Stimulated activated CD8-positive, alpha-beta memory T cell treated with anti-CD3 and anti-CD28 coated beads, Interleukin-4, amount 100 ng/mL, for 1 hour (primary cell): Measurements from ENCODE around the gene AGFG1.
"Not testable (repeated sequence)": the region's sequence is repeated elsewhere in the genome, so short reads cannot be mapped to it uniquely, and the experiment has no call there.

ENCODE experiments used
- DNase-seq, 2 donors: peaks; one replicate each; pipeline ENCODE4 v3.0.0-alpha.2; 2020; ENCODE audit warnings: low read depth in 2 of 2, low spot score in 1 of 2

AGFG1 gene

DNA sequence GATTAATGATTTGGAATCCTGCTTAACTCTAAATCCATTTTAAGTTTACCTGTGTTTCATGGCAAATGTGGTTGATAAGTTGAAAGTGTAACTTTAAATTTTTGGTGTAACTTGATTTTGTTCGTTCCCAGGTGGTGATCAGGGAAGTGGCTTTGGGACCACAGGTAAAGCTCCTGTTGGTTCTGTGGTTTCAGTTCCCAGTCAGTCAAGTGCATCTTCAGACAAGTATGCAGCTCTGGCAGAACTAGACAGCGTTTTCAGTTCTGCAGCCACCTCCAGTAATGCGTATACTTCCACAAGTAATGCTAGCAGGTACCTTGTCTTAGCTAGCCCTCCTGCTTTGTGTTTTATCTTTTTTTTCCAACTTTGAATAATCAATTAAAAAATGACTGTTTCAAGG is 62.8 kb downstream of the AGFG1 start:
- DNase-seq = no peak

DNA sequence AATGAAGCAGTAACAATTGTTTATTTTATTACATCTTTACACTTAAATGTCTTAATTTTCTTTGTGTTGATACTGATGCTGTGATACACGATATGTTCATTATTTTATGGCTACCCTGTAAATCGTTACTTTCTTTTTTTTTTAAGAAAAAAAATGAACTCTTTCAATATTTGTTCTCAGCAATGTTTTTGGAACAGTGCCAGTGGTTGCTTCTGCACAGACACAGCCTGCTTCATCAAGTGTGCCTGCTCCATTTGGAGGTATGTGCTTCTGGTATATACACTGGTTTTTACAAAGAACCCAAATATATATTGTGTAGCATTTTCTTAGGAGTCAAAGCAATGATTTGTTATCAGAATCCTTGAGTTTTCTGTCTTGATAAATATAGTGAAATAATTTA is 64.5 kb downstream of the AGFG1 start:
- DNase-seq = no peak

DNA sequence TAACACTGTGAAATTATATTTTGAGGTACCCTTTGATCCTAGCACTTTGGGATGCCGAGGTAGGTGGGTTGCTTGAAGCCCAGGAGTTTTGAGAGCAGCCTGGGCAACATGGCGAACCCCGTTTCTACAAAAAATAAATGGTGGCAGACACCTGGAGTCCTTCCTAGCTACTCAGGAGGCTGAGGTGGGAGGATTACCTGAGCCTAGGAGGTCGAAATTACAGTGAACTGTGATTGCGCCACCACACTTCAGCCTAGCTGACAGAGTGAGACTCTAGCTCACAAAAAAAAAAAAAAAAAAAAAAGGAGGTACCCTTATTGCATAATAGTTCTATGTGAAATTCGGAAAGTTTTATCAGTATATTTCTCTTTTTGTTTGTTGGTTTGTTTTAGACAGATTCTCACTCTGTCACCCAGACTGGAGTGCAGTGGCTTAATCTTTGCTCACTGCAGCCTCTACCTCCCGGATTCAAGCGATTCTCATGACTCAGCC is 67.6 kb downstream of the AGFG1 start:
- no peak for DNase-seq

DNA sequence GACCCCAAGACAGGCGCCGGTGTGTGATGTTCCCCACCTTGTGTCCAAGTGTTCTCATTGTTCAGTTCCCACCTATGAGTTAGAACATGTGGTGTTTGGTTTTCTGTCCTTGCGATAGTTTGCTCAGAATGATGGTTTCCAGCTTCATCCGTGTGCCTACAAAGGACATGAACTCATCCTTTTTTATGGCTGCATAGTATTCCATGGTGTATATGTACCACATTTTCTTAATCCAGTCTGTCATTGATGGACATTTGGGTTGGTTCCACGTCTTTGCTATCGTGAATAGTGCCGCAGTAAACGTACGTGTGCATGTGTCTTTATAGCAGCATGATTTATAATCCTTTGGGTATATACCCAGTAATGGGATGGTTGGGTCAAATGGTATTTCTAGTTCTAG is 68.4 kb downstream of the AGFG1 start:
- not testable (repeated sequence) for DNase-seq

DNA sequence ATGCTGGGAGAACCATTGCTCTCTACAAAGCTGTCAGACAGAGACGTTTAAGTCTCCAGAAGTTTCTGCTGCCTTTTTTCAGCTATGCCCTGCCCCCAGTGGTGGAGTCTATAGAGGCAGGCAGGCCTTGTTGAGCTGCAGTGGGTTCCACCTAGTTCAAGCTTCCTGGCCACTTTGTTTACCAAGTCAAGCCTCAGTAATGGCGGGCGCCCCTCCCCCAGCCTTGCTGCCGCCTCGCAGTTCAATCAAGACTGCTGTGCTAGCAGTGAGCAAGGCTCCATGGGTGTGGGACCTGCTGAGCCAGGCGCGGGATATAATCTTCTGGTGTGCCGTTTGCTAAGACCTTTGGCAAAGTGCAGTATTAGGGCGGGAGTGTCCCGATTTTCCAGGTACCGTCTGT is 74.0 kb downstream of the AGFG1 start:
- DNase-seq = no peak

DNA sequence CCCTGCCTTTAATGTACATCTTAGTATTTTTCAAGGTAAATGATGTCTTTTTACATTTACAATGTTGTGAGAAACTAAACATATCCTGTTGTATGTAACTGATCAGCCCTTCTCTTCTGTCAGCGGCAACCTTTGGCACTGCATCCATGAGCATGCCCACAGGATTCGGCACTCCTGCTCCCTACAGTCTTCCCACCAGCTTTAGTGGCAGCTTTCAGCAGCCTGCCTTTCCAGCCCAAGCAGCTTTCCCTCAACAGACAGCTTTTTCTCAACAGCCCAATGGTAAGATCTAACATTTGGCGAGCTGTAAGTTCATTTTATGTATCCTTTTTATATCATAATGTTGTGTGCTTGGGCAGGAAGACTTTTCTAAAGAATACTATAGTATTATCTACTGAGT is 79.9 kb downstream of the AGFG1 start:
- DNase-seq = no peak

DNA sequence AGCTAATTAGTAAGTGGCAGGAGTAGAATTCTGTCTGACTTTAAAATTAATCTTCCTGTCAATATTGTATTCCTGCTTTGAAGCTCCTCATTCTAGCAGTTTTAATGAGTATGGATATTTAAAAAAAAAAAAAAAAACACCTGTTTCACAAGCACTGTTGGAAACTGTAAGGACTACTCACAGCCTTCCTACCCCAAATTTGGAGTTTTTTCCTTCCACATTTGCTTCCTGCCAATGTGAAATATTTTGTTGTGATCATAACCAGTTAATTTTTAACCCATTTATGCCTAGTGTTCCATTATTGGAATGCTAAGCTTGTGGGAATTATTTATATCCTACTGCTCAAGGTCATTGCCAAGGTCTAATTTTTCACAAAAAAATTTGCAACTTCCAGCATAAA is 90.6 kb downstream of the AGFG1 start:
- DNase-seq = no peak

DNA sequence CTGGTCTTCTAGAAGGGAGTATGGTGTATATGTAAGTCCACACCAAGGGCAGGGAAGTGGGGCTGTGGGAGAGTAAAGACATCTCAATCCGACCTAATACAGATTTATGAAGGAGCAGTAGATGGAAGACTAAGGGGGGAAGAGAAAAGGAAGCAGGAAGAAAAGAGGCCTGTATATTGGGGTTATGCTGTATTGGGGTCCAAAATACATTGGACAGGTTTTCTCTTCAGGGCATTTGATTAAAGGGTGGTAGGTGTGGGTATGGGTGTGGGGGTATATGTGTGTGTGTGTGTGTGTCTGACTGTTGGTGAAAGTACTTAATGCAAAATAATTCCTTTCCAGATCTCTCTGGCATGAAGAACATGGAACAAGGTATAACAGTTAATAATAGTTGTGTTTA is 93.1 kb downstream of the AGFG1 start:
- no peak for DNase-seq

DNA sequence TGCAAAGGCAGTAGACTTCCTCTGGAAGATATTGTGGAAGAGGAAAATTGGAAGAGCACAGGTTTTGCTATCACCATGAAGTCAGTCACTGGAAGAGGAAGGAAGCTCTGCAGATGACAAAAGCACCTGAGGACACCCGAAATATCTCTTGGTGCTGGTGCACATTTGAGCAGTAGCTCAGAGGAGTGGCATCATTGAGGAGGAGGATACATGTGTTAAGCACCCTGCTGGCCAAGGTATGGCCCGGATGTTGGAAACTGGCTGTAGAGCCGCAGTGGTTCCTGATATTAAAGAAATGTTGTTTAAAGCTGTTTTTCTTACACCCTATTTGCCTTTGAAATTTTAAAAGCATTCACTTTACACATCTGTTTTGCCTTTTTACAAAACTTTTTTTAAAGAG is 94.1 kb downstream of the AGFG1 start:
- no peak for DNase-seq

DNA sequence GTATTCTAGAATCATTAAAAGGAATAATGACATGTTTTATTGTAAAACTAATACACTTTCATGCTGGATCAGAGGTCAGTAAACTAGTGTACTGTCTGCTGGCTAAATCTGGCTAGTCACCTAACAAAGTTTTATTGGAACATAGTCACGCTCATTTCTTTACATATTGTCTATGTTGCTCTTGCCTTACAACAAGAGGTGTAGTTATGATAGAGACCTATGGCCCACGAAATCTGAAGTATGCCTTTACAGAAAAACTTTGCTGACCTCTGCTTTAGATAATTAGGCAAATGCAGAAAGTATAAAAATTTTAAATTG is 96.9 kb downstream of the AGFG1 start:
- no peak for DNase-seq

DNA sequence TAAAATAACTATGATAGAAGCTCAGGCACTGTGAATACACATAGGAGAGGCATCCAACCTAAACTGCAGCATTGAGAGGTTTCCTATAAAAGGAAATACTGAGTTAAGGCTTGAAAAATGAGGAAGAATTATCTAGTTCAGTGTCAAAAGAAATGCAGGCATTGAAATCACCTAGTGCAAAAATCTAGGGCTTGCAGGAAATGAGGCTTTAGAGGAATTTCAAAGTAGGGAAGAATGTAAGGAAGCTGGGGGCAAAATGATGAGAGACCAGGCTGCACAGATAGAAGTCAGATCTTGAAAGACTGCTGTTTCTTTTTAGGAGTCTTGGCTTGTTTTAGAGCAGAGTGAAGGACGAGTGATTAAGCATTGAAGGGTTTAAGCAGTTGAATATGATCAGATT is 98.7 kb downstream of the AGFG1 start:
- no peak for DNase-seq

DNA sequence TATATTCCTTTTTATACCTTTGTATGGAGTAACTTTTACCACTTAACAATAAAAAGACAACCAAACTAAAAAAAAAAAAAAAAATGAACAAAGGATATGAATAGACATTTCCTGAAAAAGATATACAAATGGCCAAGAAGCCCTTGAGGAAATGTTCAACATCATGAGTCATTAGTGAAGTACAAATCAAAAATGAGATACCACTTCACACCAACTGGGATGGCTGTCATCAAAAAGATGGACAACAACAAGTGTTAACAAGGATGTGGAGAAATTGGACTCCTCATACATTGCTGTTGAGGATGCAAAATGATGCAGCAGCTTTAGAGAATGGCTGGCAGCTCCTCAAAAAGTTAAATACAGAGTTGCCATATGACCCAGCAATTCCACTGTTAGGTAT is 104.2 kb downstream of the AGFG1 start:
- DNase-seq = no peak

DNA sequence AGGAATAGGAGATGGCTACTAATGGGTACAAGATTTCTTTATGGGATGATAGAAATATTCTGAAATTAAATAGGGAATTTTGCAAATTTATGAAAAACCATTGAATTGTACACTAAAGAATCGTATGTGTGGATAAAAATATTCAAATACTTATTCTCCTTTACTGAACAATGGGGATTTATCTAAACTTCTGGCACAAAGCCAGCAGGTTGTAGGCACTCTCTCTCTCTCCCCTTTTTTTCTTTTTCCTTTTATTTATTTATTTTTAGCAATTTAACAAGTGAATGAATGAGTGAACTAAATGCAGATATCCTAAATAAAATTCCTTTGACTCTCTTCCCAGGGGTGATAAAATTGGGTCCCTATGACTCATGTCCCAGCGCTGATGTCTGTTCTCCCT is 104.9 kb downstream of the AGFG1 start:
- no peak for DNase-seq

DNA sequence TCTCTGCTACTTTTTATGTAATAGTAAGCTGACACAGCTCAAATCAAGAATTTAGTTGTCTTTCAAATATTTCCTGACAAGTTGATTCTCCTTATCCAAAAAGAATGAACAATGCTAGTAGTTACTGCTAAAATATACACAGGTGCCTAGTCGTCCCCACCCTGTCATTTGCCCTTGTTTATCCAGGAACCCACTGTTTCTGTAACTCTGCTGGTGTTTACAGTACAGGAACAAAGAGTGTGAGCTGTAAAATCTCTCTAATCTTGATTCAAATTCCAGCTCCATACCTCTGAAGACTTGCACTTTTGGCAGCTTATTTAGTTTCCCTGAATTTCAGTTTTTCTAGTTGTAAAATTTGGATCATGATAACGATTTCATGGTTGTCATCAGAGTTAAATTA is 105.6 kb downstream of the AGFG1 start:
- DNase-seq = no peak

DNA sequence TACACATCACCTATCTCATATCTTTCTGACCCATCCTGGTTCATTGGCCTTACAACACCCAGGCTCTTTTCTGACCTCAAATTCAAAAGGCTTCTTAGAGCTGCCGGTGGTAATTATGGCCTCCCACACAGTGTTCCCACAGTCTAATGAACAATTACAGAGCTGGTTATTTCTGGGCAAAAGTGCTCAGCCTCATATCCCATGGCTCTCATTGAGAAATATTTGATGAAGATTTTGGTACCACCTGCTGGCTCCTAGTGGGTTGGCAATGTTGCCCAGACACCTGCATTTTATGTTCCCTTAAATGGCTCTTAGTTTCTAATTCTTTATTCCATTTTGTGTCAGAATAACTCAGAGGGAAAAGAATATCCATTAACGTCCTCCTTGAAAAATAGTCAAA is 106.7 kb downstream of the AGFG1 start:
- DNase-seq = no peak

DNA sequence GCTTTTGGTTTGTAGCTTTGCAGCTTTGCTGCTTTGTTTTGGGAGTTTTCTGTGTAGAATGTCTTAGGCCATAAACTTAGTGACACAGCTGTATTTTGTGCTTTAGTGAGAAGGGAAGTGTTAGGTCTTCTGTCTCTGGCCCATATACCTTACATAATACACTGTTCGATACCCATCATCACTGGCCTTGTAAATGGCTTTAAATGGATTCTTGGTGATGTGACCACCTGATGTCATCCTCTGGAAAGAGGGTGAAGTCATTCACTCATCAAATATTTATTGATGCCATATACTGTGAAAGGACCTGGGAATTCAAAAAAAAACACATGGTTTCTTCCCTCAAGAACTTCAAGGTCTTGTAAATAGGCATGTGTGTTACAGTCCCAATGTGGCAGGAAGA is 107.8 kb downstream of the AGFG1 start:
- no peak for DNase-seq

DNA sequence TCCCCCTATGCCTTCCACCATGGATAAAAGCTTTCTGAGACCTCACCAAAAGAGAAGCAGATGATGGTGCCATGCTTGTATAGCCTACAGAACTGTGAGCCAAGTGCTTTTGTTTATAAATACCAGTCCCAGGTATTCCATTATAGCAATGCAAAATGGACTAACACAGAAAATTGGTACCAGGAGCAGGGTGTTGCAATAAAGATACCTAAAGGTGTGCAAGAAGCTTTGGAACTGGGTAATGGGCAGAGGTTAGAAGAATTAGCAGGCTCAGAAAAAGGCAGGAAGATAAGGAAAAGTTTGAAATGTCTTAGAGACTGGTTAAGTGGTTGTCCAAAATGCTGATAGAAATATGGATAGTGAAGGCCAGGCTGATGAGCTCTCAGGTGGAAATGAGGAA is 110.4 kb downstream of the AGFG1 start:
- DNase-seq = no peak

DNA sequence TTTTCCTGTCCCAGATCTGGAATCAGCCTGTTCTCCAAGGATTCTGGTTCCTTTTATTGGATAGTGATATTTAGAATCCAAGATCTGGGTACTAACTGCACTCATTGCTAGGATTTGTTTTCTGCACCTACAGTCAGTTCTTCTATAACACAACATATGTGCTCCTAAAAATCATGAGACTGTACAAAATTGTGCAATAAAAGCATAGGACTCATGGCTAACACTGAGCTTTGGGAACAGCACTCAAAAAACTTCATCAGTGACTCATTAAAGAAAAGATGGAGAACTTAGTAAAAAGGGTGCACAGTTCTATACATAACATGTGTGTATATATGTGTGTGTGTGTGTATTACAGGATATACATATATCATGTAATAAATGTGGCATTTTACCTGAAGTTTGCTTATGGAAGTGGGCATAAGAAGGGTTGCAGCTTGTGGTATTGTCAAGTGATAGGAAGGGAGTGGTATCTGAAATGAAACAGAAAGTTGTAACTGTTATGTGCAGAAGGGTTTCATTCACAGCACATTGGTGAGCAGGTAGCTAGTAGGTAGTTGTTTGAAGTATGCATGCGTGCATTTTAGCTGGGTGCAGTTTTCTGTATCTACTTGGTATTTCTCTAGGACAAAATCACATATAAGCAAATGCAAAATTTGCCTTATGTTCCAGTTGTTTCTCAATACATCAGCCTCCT is 120.9 kb downstream of the AGFG1 start:
- DNase-seq = no peak

DNA sequence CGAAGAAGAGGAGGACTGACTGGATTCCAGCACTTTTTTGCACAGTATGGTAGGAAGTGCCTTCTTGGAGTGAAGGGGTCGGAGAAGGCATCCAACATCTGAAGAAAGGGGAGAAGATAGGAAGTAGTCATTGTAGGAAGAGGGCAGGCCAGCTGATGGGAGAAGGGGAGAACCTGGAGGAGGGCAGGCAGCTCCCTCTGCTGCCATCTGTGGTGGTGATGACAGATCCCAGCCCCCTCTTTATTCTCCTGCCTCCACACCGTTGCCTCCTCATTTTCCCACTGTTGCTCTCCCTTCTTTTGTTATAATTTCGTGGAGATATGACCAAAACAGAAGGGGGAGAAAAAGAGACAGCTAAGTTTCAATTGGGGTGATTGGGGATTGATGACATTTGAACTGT is 123.8 kb downstream of the AGFG1 start:
- DNase-seq = no peak

DNA sequence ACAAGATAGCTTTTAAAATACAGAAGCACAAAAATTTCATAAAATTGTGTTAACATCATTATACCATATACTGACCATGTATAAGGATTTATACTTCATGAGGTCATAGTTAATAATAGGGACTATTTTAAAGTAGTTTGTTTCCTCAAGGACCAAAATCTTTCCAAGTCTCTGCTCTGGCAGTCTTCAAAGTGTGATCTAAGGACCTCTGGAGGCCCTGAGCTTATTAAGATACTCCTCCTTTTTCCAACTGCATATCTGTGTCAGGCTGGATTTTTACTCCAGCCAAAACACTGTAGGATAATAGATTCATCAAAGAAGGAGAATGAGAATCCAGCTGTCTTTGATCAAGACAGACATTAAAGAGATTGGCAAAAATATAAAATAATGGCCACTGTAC is 125.1 kb downstream of the AGFG1 start:
- no peak for DNase-seq

DNA sequence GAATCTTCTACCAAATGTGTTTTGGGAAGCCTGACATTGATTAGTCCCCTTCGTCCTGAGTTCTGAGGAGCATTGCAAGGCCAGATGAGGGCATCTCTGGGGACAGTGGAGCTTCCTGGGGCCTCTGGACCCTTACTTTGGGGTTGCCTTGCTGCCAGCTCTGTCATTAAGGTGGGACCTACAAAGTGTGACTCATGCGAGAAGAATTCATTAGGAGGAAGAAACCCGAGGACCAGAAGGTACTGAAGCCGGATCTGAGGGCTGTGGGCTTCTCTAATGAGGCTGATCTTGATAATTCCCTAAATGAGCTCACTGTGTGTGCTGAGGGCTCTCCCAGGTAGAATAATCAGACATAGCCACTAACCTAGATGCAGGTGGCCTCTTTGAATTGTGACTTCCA is 126.0 kb downstream of the AGFG1 start:
- DNase-seq = no peak

DNA sequence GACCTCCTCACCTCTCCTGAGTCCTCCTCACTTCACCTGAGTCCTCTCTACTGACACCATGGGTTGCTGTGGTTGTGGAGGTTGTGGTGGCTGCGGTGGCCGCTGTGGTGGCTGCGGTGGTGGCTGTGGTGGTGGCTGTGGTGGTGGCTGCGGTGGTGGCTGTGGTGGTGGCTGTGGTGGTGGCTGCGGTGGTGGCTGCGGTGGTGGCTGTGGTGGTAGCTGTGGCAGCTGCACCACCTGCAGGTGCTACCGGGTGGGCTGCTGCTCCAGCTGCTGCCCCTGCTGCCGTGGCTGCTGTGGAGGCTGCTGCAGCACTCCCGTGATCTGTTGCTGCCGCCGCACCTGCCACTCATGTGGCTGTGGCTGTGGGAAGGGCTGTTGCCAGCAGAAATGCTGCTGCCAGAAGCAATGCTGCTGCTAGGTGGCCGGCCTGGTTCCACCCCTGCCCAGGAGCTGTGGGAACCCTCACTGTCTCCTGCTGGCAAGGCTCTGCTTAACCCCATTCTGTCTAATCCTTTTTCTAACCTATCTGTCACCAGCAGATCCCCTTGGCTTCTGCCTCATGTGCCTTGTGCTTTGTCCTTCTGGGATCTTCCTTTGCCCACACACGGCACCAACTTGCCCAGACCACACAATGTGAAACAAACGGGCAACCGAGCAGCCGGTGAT is 127.0 kb downstream of the AGFG1 start, which contains the start of gene SCYGR2:
Gene SCYGR2, plus strand, starts transcription at position 59 of the 669 bp plus-strand sequence. Its CDS starts 0 bp downstream, at position 59.
- not testable (repeated sequence) for DNase-seq

DNA sequence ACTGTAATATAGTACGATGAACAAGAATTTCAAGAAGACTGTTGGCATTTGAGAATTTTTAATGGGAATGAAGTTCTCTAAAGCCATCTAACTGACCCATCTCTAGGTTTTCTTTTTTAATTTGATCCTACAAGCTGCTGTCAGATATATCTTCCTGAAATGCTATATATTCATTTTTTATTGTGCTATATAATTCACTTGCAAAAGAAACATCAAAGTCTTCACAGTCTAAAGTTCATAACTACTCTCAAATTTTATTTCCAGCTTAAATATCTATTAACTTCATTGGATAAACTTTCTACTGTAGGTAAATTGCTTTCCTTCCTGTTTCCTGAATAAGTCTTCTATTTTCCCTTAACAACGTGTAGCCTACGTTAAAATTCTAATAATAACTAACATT is 130.4 kb downstream of the AGFG1 start:
- DNase-seq = no peak
